IPS-11a (cell line): ENCODE data around the gene WASF2.

ENCODE experiments used
- H3K4me3 ChIP-seq: one replicate; pipeline ENCODE4 v1.5.1; 2013; ENCODE audit warnings: low read depth, low read length, control low read depth

WASF2 gene

GRCh38 chr1:27381969-27382762 is 107.8 kb downstream of the WASF2 start:
- no peak overlapping the region for H3K4me3 ChIP-seq

GRCh38 chr1:27380766-27381733 is 108.9 kb downstream of the WASF2 start:
- no peak overlapping the region for H3K4me3 ChIP-seq

- H3K4me3 ChIP-seq, result no peak overlapping the region
Observed at GRCh38 chr1:27380224-27380623, 109.7 kb downstream of the WASF2 start.

GRCh38 chr1:27379564-27380122 is 110.3 kb downstream of the WASF2 start:
- H3K4me3 ChIP-seq, result no peak overlapping the region

GRCh38 chr1:27377760-27378495 is 112.0 kb downstream of the WASF2 start:
- no peak overlapping the region for H3K4me3 ChIP-seq

GRCh38 chr1:27374362-27375086 is 115.4 kb downstream of the WASF2 start, which contains the start of gene FCN3:
Gene FCN3, minus strand, starts transcription at chr1:27374824. Its CDS starts 6 bp downstream, at chr1:27374818.
- H3K4me3 ChIP-seq, result no peak within 1 kb of the TSS

GRCh38 chr1:27372808-27373690 is 116.9 kb downstream of the WASF2 start:
- H3K4me3 ChIP-seq, result no peak overlapping the region

- H3K4me3 ChIP-seq, result no peak overlapping the region
Observed at GRCh38 chr1:27372022-27372807, 117.8 kb downstream of the WASF2 start.

GRCh38 chr1:27368869-27369582 is 120.9 kb downstream of the WASF2 start:
- no peak overlapping the region for H3K4me3 ChIP-seq

GRCh38 chr1:27367160-27367650 is 122.8 kb downstream of the WASF2 start:
- H3K4me3 ChIP-seq, result peak overlapping the region; percentile 51

- H3K4me3 ChIP-seq, result peak within 1 kb of the TSS; percentile 51
Observed at GRCh38 chr1:27366411-27367159, 123.4 kb downstream of the WASF2 start, which contains the start of gene MAP3K6. Gene MAP3K6, minus strand, starts transcription at chr1:27366961. Its CDS starts 364 bp downstream, at chr1:27366597.

- peak overlapping the region; percentile 51 for H3K4me3 ChIP-seq
Observed at GRCh38 chr1:27366113-27366410, 123.9 kb downstream of the WASF2 start.

- H3K4me3 ChIP-seq, result peak overlapping the region; percentile 51
Observed at GRCh38 chr1:27365372-27366112, 124.4 kb downstream of the WASF2 start.

- H3K4me3 ChIP-seq, result no peak overlapping the region
Observed at GRCh38 chr1:27364696-27365371, 125.1 kb downstream of the WASF2 start.
